ENCODE measurements around the gene FAM83F.

- TF ChIP-seq TOX (CRISPR knock-in tag; IDR thresholded peaks at IDR 0.05; ENCODE audit: borderline replicate concordance): no peak
- no peak for TF ChIP-seq PPARA (CRISPR knock-in tag; IDR thresholded peaks at IDR 0.05; ENCODE audit: borderline replicate concordance)
- no peak for TF ChIP-seq CSDC2 (CRISPR knock-in tag; IDR thresholded peaks at IDR 0.05)
- TF ChIP-seq, protein P1, sequence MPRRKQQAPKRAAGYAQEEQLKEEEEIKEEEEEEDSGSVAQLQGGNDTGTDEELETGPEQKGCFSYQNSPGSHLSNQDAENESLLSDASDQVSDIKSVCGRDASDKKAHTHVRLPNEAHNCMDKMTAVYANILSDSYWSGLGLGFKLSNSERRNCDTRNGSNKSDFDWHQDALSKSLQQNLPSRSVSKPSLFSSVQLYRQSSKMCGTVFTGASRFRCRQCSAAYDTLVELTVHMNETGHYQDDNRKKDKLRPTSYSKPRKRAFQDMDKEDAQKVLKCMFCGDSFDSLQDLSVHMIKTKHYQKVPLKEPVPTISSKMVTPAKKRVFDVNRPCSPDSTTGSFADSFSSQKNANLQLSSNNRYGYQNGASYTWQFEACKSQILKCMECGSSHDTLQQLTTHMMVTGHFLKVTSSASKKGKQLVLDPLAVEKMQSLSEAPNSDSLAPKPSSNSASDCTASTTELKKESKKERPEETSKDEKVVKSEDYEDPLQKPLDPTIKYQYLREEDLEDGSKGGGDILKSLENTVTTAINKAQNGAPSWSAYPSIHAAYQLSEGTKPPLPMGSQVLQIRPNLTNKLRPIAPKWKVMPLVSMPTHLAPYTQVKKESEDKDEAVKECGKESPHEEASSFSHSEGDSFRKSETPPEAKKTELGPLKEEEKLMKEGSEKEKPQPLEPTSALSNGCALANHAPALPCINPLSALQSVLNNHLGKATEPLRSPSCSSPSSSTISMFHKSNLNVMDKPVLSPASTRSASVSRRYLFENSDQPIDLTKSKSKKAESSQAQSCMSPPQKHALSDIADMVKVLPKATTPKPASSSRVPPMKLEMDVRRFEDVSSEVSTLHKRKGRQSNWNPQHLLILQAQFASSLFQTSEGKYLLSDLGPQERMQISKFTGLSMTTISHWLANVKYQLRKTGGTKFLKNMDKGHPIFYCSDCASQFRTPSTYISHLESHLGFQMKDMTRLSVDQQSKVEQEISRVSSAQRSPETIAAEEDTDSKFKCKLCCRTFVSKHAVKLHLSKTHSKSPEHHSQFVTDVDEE (CRISPR knock-in tag; IDR thresholded peaks at IDR 0.05): no peak
Observed at GRCh38 chr22:40051322-40051721, 56.6 kb downstream of the FAM83F start.
